CD4-positive, alpha-beta T cell treated with Interleukin-6 for 4 hours (primary cell): ENCODE data around the gene ZNF19.
A peak's percentile ranks its signal among the peaks of the same experiment; 100 is the strongest.

ENCODE experiments used
- DNase-seq: peaks from one replicate; pipeline ENCODE4 v3.0.0-alpha.2; 2020; ENCODE audit warnings: mixed read lengths

Gene ZNF19

DNA sequence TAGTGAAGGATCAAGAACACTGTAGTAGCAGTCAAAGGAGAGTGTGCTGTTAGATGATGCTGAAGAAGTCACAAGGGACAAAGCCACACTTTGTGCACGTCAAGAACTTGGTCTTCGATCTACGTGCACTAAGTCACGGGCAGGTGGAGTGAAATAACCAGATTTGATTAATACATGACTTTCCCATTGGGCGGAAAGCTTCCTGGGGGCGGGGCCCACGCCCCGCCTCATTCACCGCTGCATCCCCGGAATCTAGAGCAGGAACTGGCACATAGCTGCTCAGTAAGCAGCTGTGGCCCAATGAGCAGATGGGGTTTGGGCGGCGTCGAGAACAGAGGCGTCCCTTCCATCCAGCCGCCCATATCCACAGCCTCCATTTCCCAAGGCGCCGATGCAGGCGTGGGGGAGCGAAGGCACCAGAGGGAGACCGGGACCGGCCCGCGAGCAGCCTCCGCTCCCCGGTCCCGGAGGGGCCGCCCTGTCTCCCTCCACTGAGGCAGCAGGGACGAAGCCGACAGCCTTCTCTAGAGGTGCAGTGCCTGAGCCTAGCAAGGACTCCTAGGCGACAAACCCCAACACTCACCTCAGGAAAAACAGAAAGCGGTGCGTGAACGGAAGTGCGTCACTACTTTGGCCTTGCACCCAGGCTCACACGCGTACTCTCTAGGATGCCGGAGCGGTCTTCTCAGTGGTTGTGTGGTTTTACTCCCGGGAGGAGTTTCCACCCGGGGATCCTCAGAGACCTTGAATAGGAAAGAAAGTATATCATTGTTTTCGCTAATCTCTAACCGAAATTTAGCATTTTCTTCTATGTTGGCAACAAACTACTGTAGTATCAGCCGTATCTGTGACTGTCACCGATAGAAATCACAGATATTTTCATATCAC lies 4.9 kb downstream of the ZNF19 start:
- DNase-seq = peak; percentile 84

GRCh38 chr16:71482569-71482968 lies 6.6 kb downstream of the ZNF19 start:
- DNase-seq = no peak

DNA sequence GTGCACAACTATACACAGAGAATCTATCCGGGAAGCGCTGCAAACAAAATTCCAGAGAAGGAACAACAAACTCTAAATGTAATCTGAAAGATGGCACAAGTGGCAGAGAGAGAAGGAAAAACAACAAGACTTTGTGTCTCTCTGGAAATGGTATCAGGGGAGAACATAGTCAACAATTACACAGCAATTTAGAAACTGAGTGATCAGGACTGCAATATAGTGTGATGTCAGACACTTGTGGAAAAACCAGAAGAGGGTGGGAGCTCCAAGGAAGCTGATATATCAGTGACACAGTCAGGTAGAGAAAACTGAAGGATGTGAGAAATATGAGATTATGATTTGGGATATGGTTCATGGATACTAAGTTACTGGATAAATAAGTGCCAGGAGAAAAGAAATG lies 8.2 kb downstream of the ZNF19 start:
- DNase-seq = no peak

GRCh38 chr16:71479420-71479819 lies 9.7 kb downstream of the ZNF19 start:
- no peak for DNase-seq

GRCh38 chr16:71476457-71477124 lies 12.5 kb downstream of the ZNF19 start:
- DNase-seq = no peak

GRCh38 chr16:71474864-71475263 lies 14.3 kb downstream of the ZNF19 start:
- DNase-seq = no peak

DNA sequence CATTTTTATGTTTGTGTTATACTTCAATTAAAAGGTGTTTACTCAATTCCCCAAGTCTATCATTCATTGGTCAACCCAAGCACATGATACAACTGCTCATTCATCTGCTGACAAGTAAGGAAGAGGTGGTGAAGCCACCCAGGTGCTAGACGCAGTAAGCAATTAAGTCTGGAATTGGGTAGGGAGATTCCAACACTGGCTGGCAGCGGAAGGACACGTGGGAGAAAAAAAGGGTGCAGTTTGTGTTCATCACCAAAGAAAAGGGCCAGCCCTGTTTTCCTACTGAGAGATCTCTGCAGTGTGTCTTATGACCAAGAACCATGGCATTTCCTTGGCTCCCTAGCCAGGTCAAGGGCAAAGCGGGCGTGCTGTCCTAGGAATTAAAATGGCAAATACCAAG lies 15.2 kb downstream of the ZNF19 start:
- no peak for DNase-seq

DNA sequence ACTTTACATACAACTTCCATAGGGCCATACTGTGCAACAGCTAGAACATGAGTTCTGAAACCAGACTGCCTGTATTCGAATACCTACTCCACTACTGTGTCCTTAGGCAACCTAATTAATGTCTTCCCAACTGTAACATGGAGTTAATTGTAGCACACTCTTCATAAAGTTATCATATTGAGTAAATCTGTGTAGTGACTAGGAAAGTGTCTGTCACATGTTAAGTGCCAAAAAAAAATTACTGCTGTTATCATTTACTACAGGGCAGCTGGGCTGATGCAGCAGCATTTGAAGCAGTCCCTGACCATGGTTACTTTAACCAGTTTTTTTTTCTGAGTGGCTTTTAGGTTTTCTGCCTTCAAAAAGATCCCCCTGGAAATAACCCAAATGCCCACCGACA lies 16.2 kb downstream of the ZNF19 start:
- DNase-seq = no peak

DNA sequence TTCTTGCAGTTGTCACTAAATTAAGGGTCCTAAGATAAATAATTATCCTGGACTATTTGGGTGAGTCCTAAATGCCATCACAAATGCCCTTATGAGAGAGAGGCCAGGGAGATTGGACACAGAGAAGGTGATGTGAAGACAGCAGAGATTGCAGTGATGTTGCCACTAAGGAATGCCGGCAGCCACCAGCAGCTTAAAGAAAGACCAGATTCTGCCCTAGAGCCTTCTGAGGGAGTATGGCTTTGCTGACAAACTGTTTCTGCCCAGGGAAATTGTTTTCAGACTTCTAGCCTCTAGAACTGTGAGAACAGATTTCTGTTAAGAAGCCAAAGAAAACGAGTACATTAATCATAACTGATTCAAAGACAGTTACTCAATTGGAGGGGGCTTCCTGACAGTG lies 17.1 kb downstream of the ZNF19 start:
- DNase-seq = no peak

- peak; percentile 62 for DNase-seq
These were observed 21.3 kb downstream of the ZNF19 start for GRCh38 chr16:71467810-71468209.

DNA sequence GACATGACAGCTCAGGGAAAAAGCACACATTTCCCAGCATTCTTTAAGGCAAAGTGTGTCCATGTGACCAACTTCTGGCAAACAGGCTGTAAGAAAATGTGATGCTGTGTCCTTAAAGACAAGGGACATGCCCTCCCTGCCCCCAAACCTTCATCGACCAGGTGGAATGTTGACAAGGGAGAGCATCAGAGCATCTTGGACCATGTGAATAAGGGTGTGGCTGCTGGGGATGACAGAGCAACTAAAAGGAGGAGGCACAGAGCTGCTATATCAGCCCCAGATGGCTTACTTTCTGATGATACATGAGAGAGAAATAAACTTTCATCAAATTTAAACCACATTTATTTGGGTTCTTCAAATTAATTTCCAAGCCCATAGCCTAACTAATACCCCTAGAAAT lies 24.9 kb downstream of the ZNF19 start:
- DNase-seq = no peak

DNA sequence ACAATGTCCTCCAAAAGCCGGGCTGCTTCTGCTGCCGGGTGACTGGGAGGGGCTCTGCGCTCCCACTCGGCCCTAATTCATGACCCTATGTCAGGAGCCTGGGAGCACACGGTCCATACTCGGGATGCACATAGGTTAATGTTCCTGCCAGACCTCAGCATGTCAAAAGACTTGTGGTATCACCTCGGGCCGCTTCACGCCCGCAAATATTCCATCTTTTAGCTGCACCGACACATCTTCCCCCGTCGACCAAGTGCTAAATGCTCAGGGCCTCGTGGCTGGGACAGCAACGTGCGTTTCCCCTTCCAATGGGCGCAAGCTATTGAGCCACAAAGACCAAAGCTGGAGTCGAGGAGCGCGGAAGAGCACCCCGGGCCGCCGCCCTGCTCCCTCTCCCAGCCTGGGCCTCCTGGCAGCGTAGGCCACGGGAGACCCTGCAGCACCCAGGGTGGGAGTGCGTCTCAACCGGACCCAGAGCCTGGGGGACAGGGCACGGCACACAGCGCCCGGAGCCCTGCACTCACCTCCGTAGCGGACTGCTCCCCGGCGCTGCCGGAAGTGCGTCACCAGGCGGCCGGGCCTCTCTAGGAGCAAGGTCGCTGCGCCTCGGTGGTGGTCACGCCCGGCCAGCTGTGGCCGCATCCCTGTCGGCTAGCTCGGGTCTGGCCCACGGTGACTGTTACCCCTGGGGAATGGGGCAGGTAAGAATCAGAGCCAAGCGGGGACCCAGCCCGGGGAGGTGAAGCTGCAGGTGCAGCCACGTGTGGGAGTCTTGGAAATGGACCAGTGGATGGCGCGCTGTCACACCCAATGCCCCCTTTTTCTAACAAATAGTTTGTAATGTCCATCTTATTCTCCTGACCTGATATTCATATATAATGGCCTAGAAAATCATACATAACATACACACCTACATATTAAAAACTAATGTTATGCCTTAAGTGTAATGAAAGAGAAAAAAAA lies 27.2 kb downstream of the ZNF19 start, which contains the start of gene ZNF23:
Gene ZNF23 (minus strand): TSS at position 562 of the 963 bp plus-strand sequence. CDS start 5,451 bp downstream, outside the sequence.
- DNase-seq = peak; percentile 82

DNA sequence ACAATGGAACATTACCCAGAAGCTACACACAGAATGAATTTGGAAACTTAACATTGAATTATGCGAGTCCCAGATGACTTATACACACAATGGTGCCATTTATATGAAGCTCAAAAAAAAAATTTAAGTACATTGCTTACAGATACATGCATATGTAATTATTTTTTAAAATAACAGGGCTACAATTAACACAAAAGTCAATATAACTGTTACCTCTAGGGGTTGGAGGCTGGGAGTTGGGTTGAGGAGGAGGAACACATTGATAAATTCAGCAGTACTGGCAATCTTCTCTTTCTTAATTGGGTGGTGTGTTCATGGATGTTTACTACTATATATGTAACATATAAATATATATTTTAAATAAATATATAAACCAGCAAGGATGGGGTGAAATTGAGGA lies 28.2 kb downstream of the ZNF19 start:
- DNase-seq = no peak

DNA sequence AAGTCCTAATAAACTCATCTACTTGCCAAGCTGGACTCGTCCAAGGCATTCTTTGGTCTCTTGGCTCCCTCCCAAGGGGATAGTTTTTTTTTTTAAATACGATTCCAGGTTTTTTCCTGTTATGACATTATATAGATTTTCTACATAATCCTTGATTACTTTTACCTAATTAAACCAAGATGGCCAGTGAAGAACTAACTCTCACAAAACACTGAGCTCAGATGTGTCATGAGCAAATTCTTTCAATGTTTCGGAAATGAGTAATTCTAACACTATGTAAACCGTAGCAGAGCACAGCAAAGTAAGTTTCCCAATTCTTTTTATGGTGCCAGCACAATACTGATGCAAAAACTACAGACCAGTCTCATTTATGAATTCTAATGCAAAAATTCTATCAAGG lies 28.9 kb downstream of the ZNF19 start:
- no peak for DNase-seq

DNA sequence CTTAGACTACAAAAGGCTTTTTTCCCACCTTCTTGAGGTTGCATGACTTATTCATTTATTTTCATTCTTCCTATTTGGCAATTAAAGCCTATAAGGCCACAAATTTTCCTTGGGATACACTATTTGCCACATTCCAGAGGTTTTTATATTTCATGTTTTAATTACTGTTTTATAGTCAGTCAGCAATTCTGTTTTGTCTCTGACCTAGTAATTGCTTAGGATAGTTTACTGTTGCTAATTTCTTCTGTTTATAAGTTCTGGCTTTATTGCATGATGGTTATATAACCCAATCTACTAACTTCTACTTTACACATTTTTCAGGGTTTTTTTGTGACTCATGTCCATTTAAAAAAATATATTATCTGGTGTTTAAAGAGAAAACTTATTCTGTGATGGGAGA lies 29.6 kb downstream of the ZNF19 start:
- no peak for DNase-seq

DNA sequence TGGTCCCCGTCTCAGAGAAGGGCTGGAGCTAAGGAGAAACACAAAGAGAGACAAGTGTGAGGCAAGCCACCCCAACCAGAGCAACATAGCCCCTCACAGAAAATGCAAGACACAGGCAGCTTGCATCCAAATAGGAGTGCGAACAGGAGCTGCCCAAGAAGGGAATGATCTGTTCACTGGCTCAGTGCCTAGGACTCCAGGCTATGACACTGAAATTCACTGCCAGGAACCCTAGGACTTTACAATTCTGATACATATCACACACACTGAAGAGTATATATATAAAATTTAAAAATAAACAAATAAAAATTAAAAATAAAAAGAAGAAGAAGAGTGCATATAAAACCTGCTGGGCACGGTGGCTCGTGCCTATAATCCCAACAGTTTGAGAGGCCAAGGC lies 32.3 kb downstream of the ZNF19 start:
- DNase-seq = no peak

DNA sequence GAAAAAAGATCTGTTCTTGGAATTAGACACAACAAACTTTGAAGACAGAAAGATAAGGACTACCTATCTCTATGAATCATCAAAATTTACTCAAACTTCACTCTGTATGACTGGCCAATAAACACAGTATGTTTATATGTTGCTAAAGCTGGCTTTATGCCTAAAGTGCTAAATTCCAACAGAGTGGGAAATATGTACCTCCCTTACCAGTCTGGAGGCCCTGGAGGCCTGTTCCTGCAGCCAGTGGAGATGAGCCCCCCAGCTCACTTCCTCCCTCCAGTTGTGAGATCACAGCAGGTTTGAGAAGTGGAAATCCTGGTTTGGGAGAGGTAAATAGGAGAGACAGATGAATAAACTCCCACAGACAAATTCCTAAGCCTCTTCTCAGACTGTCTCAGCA lies 36.1 kb downstream of the ZNF19 start:
- DNase-seq = no peak

DNA sequence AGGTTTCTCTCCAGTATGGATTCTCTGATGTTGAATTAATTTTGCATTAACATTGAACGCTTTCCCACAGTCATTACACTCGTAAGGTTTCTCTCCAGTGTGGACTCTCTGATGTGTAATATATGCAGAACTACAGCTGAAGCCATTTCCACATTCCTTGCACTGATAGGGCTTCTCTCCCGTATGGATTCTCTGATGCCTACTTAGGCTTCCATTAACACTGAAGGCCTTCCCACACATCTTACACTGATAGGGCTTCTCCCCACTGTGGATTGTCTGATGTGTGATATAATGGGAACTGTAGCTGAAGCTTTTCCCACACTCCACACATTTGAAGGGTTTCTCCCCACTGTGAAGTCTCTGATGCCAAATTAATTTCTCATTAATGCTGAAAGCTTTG lies 40.1 kb downstream of the ZNF19 start:
- no peak for DNase-seq

DNA sequence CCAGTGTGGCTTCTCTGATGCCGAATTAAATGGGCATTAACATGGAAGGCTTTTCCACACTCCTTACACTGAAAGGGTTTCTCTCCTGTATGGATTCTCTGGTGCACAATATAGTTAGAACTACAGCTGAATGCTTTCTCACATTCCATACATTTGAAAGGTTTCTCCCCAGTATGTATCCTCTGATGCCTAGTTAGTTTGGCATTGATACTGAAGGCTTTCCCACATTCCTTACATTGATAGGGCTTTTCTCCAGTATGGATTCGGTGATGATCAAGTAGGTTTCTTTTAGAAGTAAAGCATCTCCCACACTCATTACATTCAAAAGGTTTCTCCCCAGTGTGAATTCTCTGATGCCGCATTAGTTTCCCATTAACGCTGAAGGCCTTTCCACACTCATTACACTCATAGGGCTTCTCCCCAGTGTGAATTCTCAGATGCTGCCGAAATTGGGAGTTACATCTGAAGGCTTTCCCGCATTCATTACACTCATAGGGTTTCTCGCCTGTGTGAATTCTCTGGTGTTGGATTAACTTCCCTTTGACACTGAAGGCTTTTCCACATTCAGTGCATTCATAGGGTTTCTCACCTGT lies 40.8 kb downstream of the ZNF19 start:
- DNase-seq = no peak

DNA sequence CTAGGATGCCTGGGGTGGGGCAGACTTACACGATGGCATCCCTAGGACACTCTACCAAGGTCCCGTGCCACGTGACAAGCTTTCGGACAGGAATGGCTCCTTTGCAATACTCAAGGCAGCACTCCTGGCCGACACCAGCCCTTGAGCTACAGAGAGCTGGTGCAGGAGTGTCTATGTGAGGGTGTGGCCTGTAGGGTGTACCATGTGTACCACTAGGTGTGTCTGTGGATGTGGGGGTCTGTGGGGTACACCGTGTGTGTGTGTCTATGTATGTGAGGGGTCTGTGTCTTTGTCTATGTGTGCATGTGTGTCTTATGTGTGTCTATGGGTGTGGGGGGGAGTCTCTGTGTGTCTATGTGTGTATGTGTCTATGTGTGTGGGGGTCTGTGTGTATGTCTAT lies 45.4 kb downstream of the ZNF19 start:
- no peak for DNase-seq

GRCh38 chr16:71442051-71442440 lies 47.1 kb downstream of the ZNF19 start, which contains the start of gene TLE7:
Gene TLE7 (minus strand): TSS chr16:71442054. CDS start chr16:71433324, 8,730 bp downstream.
- DNase-seq = no peak

GRCh38 chr16:71441348-71442050 lies 47.6 kb downstream of the ZNF19 start:
- DNase-seq = peak; percentile 36
